ENCODE results near the gene CCDC141.
A peak's percentile ranks its signal among the peaks of the same experiment; 100 is the strongest.

- TF ChIP-seq CTCF (IDR thresholded peaks at IDR 0.05) (peak; percentile 73), ZFX (IDR thresholded peaks at IDR 0.05; ENCODE audit: borderline replicate concordance) (no peak)
Observed at GRCh38 chr2:178891265-178891958, 158.5 kb downstream of the CCDC141 start.
